KMS-11 (cell line): ENCODE results near the gene ARMH2.

ENCODE experiments used
- H2AFZ ChIP-seq: fragments of 200-600 bp; sonication (generic); 2 replicates; pipeline ENCODE4 v1.6.1; 2016; ENCODE audit warnings: antibody characterized with exemption, mixed run types, low read depth
- H3K27ac ChIP-seq: fragments of 200-600 bp; sonication (generic); 2 replicates; pipeline ENCODE4 v1.6.1; 2016; ENCODE audit warnings: mild to moderate bottlenecking, mixed run types
- H3K27me3 ChIP-seq: fragments of 200-600 bp; sonication (generic); 2 replicates; pipeline ENCODE4 v1.6.1; 2017; ENCODE audit warnings: mild to moderate bottlenecking, low read depth, mixed run types, moderate library complexity; ENCODE audit not compliant: insufficient read depth
- H3K36me3 ChIP-seq: fragments of 200-600 bp; sonication (generic); 2 replicates; pipeline ENCODE4 v1.6.1; 2017; ENCODE audit warnings: mild to moderate bottlenecking, mixed run types; ENCODE audit not compliant: insufficient read depth
- H3K4me1 ChIP-seq: fragments of 200-600 bp; sonication (generic); 2 replicates; pipeline ENCODE4 v1.6.1; 2016; ENCODE audit warnings: mild to moderate bottlenecking, low read depth, mixed run types; ENCODE audit not compliant: poor library complexity, severe bottlenecking
- H3K4me2 ChIP-seq: fragments of 200-600 bp; sonication (generic); 2 replicates; pipeline ENCODE4 v1.7.0; 2016; ENCODE audit warnings: mild to moderate bottlenecking, mixed run types
- H3K4me3 ChIP-seq: fragments of 200-600 bp; sonication (generic); IDR thresholded peaks from 2 replicates; pipeline ENCODE4 v1.6.1; 2017; ENCODE audit warnings: low read depth, low read length, mixed read lengths; ENCODE audit not compliant: insufficient read depth
- H3K79me2 ChIP-seq: fragments of 200-600 bp; sonication (generic); 2 replicates; pipeline ENCODE4 v1.6.1; 2016; ENCODE audit warnings: low read depth, mixed run types; ENCODE audit not compliant: insufficient read depth
- H3K9ac ChIP-seq: fragments of 200-600 bp; sonication (generic); 2 replicates; pipeline ENCODE4 v1.6.1; 2016; ENCODE audit warnings: mild to moderate bottlenecking, mixed run types
- H4K20me1 ChIP-seq: fragments of 200-600 bp; sonication (generic); 2 replicates; pipeline ENCODE4 v1.6.1; 2016; ENCODE audit warnings: mild to moderate bottlenecking, mixed run types; ENCODE audit not compliant: insufficient read depth
- CTCF ChIP-seq: fragments of 200-600 bp; sonication (generic); conservative IDR thresholded peaks from 2 replicates; pipeline ENCODE4 v1.6.1; 2017; ENCODE audit warnings: low read depth, mild to moderate bottlenecking, antibody characterized with exemption, low read length, moderate library complexity, mixed read lengths

ARMH2 gene

GRCh38 chr6:24818346-24818745 is 19.6 kb upstream of the ARMH2 start:
- no peak overlapping the region for H3K4me2 ChIP-seq
- no peaks in the 10 kb centered on the region for H3K79me2 ChIP-seq
- no peaks in the 10 kb centered on the region for H3K36me3 ChIP-seq
- H2AFZ ChIP-seq, result no peak overlapping the region
- no peak for TF ChIP-seq CTCF
- no peak overlapping the region for H3K4me3 ChIP-seq
- no peak overlapping the region for H3K9ac ChIP-seq
- no peak overlapping the region for H3K27ac ChIP-seq
- H3K27me3 ChIP-seq, result no peaks in the 10 kb centered on the region
- H3K4me1 ChIP-seq, result no peaks in the 10 kb centered on the region
- no peaks in the 10 kb centered on the region for H4K20me1 ChIP-seq

GRCh38 chr6:24809728-24810127 is 11.0 kb upstream of the ARMH2 start:
- Histone ChIP-seq H3K36me3 (no peaks in the 10 kb centered on the region), H3K27me3 (no peaks in the 10 kb centered on the region), H3K4me2 (no peak overlapping the region), H3K79me2 (no peaks in the 10 kb centered on the region), H3K4me1 (no peaks in the 10 kb centered on the region), H3K9ac (no peak overlapping the region), H4K20me1 (no peaks in the 10 kb centered on the region), H3K27ac (no peak overlapping the region), H2AFZ (no peak overlapping the region), H3K4me3 (no peak overlapping the region)
- no peak for TF ChIP-seq CTCF

GRCh38 chr6:24807584-24807983 is 8.9 kb upstream of the ARMH2 start:
- H3K27ac ChIP-seq, result no peak overlapping the region
- no peak overlapping the region for H3K4me3 ChIP-seq
- no peaks in the 10 kb centered on the region for H3K79me2 ChIP-seq
- H3K27me3 ChIP-seq, result no peaks in the 10 kb centered on the region
- no peaks in the 10 kb centered on the region for H3K4me1 ChIP-seq
- H3K4me2 ChIP-seq, result no peak overlapping the region
- no peaks in the 10 kb centered on the region for H3K36me3 ChIP-seq
- no peaks in the 10 kb centered on the region for H4K20me1 ChIP-seq
- TF ChIP-seq CTCF, result no peak
- H2AFZ ChIP-seq, result no peak overlapping the region
- H3K9ac ChIP-seq, result no peak overlapping the region

- Histone ChIP-seq H3K4me2 (no peak overlapping the region), H4K20me1 (no peaks in the 10 kb centered on the region), H3K4me3 (no peak overlapping the region), H3K36me3 (no peaks in the 10 kb centered on the region), H3K27me3 (no peaks in the 10 kb centered on the region), H2AFZ (no peak overlapping the region), H3K4me1 (no peaks in the 10 kb centered on the region), H3K79me2 (no peaks in the 10 kb centered on the region), H3K9ac (no peak overlapping the region), H3K27ac (no peak overlapping the region)
- TF ChIP-seq CTCF, result no peak
Measured at GRCh38 chr6:24802271-24803059, 3.7 kb upstream of the ARMH2 start.
